Neural cell (in vitro differentiated cells): Measurements from ENCODE around the gene TM9SF1.

Experiments used
- CTCF ChIP-seq: fragments of 450-650 bp; IDR thresholded peaks from 2 replicates; pipeline ENCODE4 v1.5.1; 2014; ENCODE audit warnings: antibody characterized with exemption, mild to moderate bottlenecking, moderate library complexity; ENCODE audit not compliant: poor library complexity, severe bottlenecking
- EZH2 ChIP-seq: fragments of 200-600, 300-800 bp; shearing (Covaris generic), sonication (generic); IDR thresholded peaks from 2 replicates; pipeline ENCODE4 v1.6.1; 2014; ENCODE audit warnings: antibody characterized with exemption, low read length, borderline replicate concordance, mild to moderate bottlenecking; ENCODE audit not compliant: insufficient read depth, poor library complexity, severe bottlenecking
- POLR2AphosphoS5 ChIP-seq: IDR thresholded peaks from 2 replicates; pipeline ENCODE4 v1.6.1; 2012
- REST ChIP-seq: IDR thresholded peaks from 2 replicates; pipeline ENCODE4 v1.6.1; 2012; ENCODE audit warnings: borderline replicate concordance

GRCh38 chr14:24144451-24144850, 50.8 kb downstream of the TM9SF1 start:
- no peak for TF ChIP-seq REST
- no peak for TF ChIP-seq CTCF
- no peak for TF ChIP-seq POLR2AphosphoS5
- TF ChIP-seq EZH2, result no peak
